Natural killer cell treated with Interleukin-12 subunit alpha and Interleukin-12 subunit beta and Interleukin-15 and Interleukin-18, amount 100 ng/mL, for 72 hours (primary cell): ENCODE data around the gene UBL4B. TPM values are rescaled to one million over a fixed set of nuclear protein-coding genes. Genes with fewer than 3 reads are reported as not detected.
A peak's percentile ranks its signal among the peaks of the same experiment; 100 is the strongest.

Source experiments
- ATAC-seq, 2 donors: fragments of 150-1000 bp; cut with Tn5 transposase in 1 of 2; sonication (Bioruptor Pico), chemical (Tn5 transposase) in 1 of 2; 2 replicates each; pipeline ENCODE4 v1.10.0; 2021
- DNase-seq: peaks from one replicate; pipeline ENCODE4 v3.0.0; 2022; ENCODE audit warnings: low spot score
- H3K27ac Mint-ChIP-seq, 2 donors: 1 replicate in 1 of 2; 2 replicates in 1 of 2; pipeline ENCODE4 v1.8.0; 2022; ENCODE audit warnings: mixed read lengths in 2 of 2, mild to moderate bottlenecking in 1 of 2, moderate library complexity in 1 of 2
- H3K27me3 Mint-ChIP-seq, 2 donors: 1 replicate in 1 of 2; 2 replicates in 1 of 2; pipeline ENCODE4 v1.8.0; 2022; ENCODE audit warnings: mixed read lengths in 2 of 2
- H3K36me3 Mint-ChIP-seq: one replicate; pipeline ENCODE4 v1.8.0; 2022; ENCODE audit warnings: mixed read lengths
- H3K4me1 Mint-ChIP-seq, 2 donors: 1 replicate in 1 of 2; 2 replicates in 1 of 2; pipeline ENCODE4 v1.8.0; 2022; ENCODE audit warnings: low read depth in 2 of 2, mixed read lengths in 2 of 2, mild to moderate bottlenecking in 1 of 2
- H3K4me3 Mint-ChIP-seq: one replicate; pipeline ENCODE4 v1.8.0; 2022; ENCODE audit warnings: mixed read lengths
- H3K9me3 Mint-ChIP-seq: 2 replicates; pipeline ENCODE4 v1.8.0; 2022; ENCODE audit warnings: mixed read lengths
- total RNA-seq, 2 donors: library from RNA; stranded (reverse); gene quantifications; one replicate each; pipeline ENCODE4 v1.2.3, GENCODE V29; 2022

UBL4B gene
- total RNA-seq, 2 donors from 2014 or later, result not detected

GRCh38 chr1:110091381-110091780 is 20.9 kb upstream of the UBL4B start:
- H3K9me3 Mint-ChIP-seq, result no peaks in the 10 kb centered on the region
- peaks cover 0 to 3% of the 10 kb centered on the region in 2 donors for H3K4me1 Mint-ChIP-seq
- DNase-seq, result no peak
- peaks cover 21 to 39% of the 10 kb centered on the region in 2 donors for H3K27me3 Mint-ChIP-seq
- no peak for ATAC-seq
- no peaks in the 10 kb centered on the region for H3K36me3 Mint-ChIP-seq
- no peak overlapping the region for H3K27ac Mint-ChIP-seq
- H3K4me3 Mint-ChIP-seq, result no peak overlapping the region

GRCh38 chr1:110091791-110092190 is 20.5 kb upstream of the UBL4B start:
- DNase-seq (no peak), ATAC-seq (no peak)
- H3K9me3 Mint-ChIP-seq, result no peaks in the 10 kb centered on the region
- H3K4me3 Mint-ChIP-seq, result no peak overlapping the region
- peaks cover 0 to 3% of the 10 kb centered on the region in 2 donors for H3K4me1 Mint-ChIP-seq
- no peak overlapping the region for H3K27ac Mint-ChIP-seq
- H3K36me3 Mint-ChIP-seq, result no peaks in the 10 kb centered on the region
- H3K27me3 Mint-ChIP-seq, result peaks cover 17 to 35% of the 10 kb centered on the region in 2 donors

GRCh38 chr1:110092991-110093390 is 19.3 kb upstream of the UBL4B start:
- DNase-seq (no peak), ATAC-seq (no peak)
- peaks cover 11 to 26% of the 10 kb centered on the region in 2 donors for H3K27me3 Mint-ChIP-seq
- no peaks in the 10 kb centered on the region for H3K9me3 Mint-ChIP-seq
- H3K36me3 Mint-ChIP-seq, result no peaks in the 10 kb centered on the region
- H3K4me1 Mint-ChIP-seq, result peaks cover 0 to under 1% of the 10 kb centered on the region in 2 donors
- no peak overlapping the region for H3K4me3 Mint-ChIP-seq
- H3K27ac Mint-ChIP-seq, result no peak overlapping the region

GRCh38 chr1:110094931-110095654 is 17.1 kb upstream of the UBL4B start:
- H3K27ac Mint-ChIP-seq, result peak overlapping the region in 1 of 2 donors; percentile 22
- no peaks in the 10 kb centered on the region for H3K9me3 Mint-ChIP-seq
- peaks cover 13 to 22% of the 10 kb centered on the region in 2 donors for H3K27me3 Mint-ChIP-seq
- H3K4me1 Mint-ChIP-seq, result no peaks in the 10 kb centered on the region
- no peak overlapping the region for H3K4me3 Mint-ChIP-seq
- no peak for DNase-seq
- ATAC-seq, result peak in 1 of 2 donors; percentile 10
- no peaks in the 10 kb centered on the region for H3K36me3 Mint-ChIP-seq

- no peak overlapping the region for H3K27ac Mint-ChIP-seq
- H3K4me3 Mint-ChIP-seq, result no peak overlapping the region
- DNase-seq (no peak), ATAC-seq (no peak)
- H3K36me3 Mint-ChIP-seq, result no peaks in the 10 kb centered on the region
- peaks cover 0 to 2% of the 10 kb centered on the region in 2 donors for H3K4me1 Mint-ChIP-seq
- no peaks in the 10 kb centered on the region for H3K9me3 Mint-ChIP-seq
- H3K27me3 Mint-ChIP-seq, result peaks cover 10 to 11% of the 10 kb centered on the region in 2 donors
Measured at GRCh38 chr1:110097507-110098221, 14.6 kb upstream of the UBL4B start.

GRCh38 chr1:110098222-110099026 is 13.8 kb upstream of the UBL4B start:
- H3K27ac Mint-ChIP-seq, result no peak overlapping the region
- H3K27me3 Mint-ChIP-seq, result peaks cover 8 to 9% of the 10 kb centered on the region in 2 donors
- no peak overlapping the region for H3K4me3 Mint-ChIP-seq
- ATAC-seq (no peak), DNase-seq (no peak)
- H3K9me3 Mint-ChIP-seq, result no peaks in the 10 kb centered on the region
- peaks cover 0 to 2% of the 10 kb centered on the region in 2 donors for H3K4me1 Mint-ChIP-seq
- H3K36me3 Mint-ChIP-seq, result no peaks in the 10 kb centered on the region

- no peak for ATAC-seq
- Mint-ChIP-seq H3K4me1 (peaks cover 0 to 2% of the 10 kb centered on the region in 2 donors), H3K27ac (no peak overlapping the region), H3K27me3 (peaks cover 7 to 9% of the 10 kb centered on the region in 2 donors), H3K9me3 (no peaks in the 10 kb centered on the region), H3K36me3 (no peaks in the 10 kb centered on the region), H3K4me3 (no peak overlapping the region)
- DNase-seq, result no peak
Measured at GRCh38 chr1:110100335-110100734, 11.9 kb upstream of the UBL4B start.

GRCh38 chr1:110102081-110102480 is 10.2 kb upstream of the UBL4B start:
- Mint-ChIP-seq H3K9me3 (no peaks in the 10 kb centered on the region), H3K36me3 (no peaks in the 10 kb centered on the region), H3K27me3 (peaks cover 0 to 6% of the 10 kb centered on the region in 2 donors), H3K4me3 (no peak overlapping the region), H3K4me1 (peaks cover 0 to 2% of the 10 kb centered on the region in 2 donors), H3K27ac (no peak overlapping the region)
- no peak for ATAC-seq
- no peak for DNase-seq

GRCh38 chr1:110106013-110106941 is 6.0 kb upstream of the UBL4B start:
- peaks cover 0 to 2% of the 10 kb centered on the region in 2 donors for H3K4me1 Mint-ChIP-seq
- DNase-seq, result no peak
- H3K27me3 Mint-ChIP-seq, result peaks cover 16 to 23% of the 10 kb centered on the region in 2 donors
- H3K9me3 Mint-ChIP-seq, result no peaks in the 10 kb centered on the region
- H3K36me3 Mint-ChIP-seq, result no peaks in the 10 kb centered on the region
- no peak overlapping the region for H3K4me3 Mint-ChIP-seq
- H3K27ac Mint-ChIP-seq, result no peak overlapping the region
- ATAC-seq, result peak; percentile 74

- Mint-ChIP-seq H3K4me1 (no peaks in the 10 kb centered on the region), H3K4me3 (no peak overlapping the region), H3K9me3 (no peaks in the 10 kb centered on the region), H3K36me3 (no peaks in the 10 kb centered on the region), H3K27ac (no peak overlapping the region), H3K27me3 (peaks cover 16 to 23% of the 10 kb centered on the region in 2 donors)
- ATAC-seq (no peak), DNase-seq (no peak)
Measured at GRCh38 chr1:110107867-110108469, 4.3 kb upstream of the UBL4B start.

- no peak for DNase-seq
- no peaks in the 10 kb centered on the region for H3K36me3 Mint-ChIP-seq
- no peaks in the 10 kb centered on the region for H3K4me1 Mint-ChIP-seq
- ATAC-seq, result no peak
- no peaks in the 10 kb centered on the region for H3K9me3 Mint-ChIP-seq
- no peak overlapping the region for H3K4me3 Mint-ChIP-seq
- H3K27ac Mint-ChIP-seq, result no peak overlapping the region
- H3K27me3 Mint-ChIP-seq, result peaks cover 23 to 25% of the 10 kb centered on the region in 2 donors
Measured at GRCh38 chr1:110111081-110111480, 1.2 kb upstream of the UBL4B start.

- H3K27ac Mint-ChIP-seq, result no peak overlapping the region
- H3K27me3 Mint-ChIP-seq, result peaks cover 32 to 35% of the 10 kb centered on the region in 2 donors
- ATAC-seq, result no peak
- DNase-seq, result no peak
- peaks cover 0 to 3% of the 10 kb centered on the region in 2 donors for H3K4me1 Mint-ChIP-seq
- H3K36me3 Mint-ChIP-seq, result no peaks in the 10 kb centered on the region
- no peak overlapping the region for H3K4me3 Mint-ChIP-seq
- H3K9me3 Mint-ChIP-seq, result no peaks in the 10 kb centered on the region
Measured at GRCh38 chr1:110112656-110113055, 413 bp downstream of the UBL4B start.
